Uterus (tissue), 2 donors: Measurements from ENCODE around the gene WSB1.

Experiments used
- CTCF ChIP-seq, 4 experiments: fragments of 200-600 bp in 2 of 4; fragments of 450-650 bp in 2 of 4; sonication (generic) in 2 of 4; IDR thresholded peaks; one replicate each; pipeline ENCODE4 v1.5.1; 2016 to 2019; ENCODE audit warnings: antibody characterized with exemption in 4 of 4, mild to moderate bottlenecking in 2 of 4, moderate library complexity in 1 of 4
- POLR2A ChIP-seq, 2 donors: fragments of 450-650 bp; IDR thresholded peaks; one replicate each; pipeline ENCODE4 v1.6.1; 2016; ENCODE audit warnings: antibody characterized with exemption in 2 of 2, mild to moderate bottlenecking in 1 of 2, moderate library complexity in 1 of 2

- TF ChIP-seq CTCF (IDR thresholded peaks at IDR 0.05) (no peak), POLR2A (IDR thresholded peaks at IDR 0.05) (no peak)
These were observed 63.3 kb downstream of the WSB1 start for GRCh38 chr17:27357236-27357635.
